HG03342 (cell line): ENCODE results near the gene ALPI.

ENCODE experiments used
- ATAC-seq: cut with Tn5 transposase; IDR thresholded peaks from one replicate; pipeline ENCODE4 v1.9.1; 2021; ENCODE audit warnings: mild to moderate bottlenecking, moderate library complexity; ENCODE audit not compliant: unreplicated experiment

Gene ALPI

DNA sequence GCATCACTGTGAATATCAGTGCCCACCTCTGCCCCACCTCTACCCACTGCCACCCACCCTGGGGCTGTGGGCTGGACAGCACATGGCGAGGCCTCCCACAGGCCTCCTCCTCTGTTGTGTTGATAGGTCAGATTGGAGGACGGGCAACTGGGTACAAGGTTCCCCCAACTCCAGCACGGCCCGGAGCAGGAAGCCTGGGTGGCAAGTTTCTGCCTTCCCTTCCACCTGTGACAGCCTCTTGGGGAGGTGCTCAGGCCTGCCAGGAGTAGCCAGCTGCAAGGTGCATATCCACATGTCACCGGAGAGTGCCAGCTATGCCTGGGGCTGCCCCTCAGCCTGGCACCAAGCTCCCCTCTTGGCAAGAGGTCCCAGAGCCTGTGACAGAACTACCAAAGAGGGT is 38.6 kb downstream of the ALPI start:
- ATAC-seq, result no peak

GRCh38 chr2:232495292-232495691 is 39.3 kb downstream of the ALPI start:
- ATAC-seq, result no peak

DNA sequence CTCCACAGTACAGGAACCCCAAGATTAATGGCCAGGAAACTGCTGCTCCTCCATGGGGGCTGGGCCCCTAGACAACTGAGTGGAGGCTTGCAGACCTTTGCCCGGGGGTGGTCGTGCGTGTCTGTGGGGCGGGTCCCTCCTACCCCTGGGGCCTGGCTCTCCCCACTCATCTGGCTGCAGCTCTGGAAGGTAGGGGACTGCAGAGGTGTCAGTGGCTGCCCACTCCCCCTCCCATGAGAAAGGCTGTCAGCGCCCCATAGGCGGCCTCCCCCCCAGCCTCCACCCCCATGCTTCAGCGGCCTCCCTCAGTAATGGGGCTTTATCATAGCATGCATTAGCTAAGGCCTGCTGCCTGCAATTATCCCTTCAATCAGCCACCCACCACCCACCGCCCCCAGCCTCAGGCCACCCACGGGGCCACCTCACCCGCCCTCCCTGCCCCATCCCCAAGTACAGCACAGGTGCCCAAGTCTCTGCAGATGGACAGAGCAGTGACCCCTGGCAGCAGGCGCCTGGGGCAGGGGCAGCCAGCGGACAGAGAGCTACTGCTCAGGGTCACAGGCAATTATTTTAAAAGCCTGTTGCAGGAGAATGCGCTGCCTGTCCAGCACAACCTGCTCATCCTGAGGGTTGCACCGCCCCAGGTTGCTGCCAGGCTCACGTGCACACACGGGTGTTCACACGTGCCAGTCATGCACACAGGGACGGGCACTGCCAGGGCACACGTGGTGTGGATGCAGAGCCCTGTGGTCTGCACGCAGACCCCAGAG is 40.7 kb downstream of the ALPI start:
- no peak for ATAC-seq

DNA sequence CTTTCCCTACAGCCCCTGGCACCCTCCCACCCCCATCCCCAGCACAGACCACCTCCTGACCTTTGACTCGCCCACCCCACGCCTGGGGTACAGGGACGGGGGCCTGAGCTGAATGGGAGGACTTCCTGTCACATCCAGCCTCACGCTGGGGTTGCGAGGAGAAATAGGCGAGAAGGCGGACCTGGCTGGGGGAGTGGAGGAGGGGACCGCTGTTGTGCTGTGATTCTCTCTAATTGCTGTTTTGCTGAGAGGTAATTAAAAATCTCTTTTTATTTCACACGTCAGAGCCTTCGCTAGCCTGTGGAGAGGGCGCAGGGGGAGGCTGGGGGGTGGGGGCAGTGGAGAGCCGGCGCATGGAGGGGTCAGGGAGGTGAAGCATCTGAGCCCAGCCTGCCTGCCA is 41.4 kb downstream of the ALPI start:
- ATAC-seq, result no peak

- no peak for ATAC-seq
Observed at GRCh38 chr2:232498452-232498851, 42.5 kb downstream of the ALPI start.

GRCh38 chr2:232501331-232501771 is 45.4 kb downstream of the ALPI start:
- no peak for ATAC-seq

DNA sequence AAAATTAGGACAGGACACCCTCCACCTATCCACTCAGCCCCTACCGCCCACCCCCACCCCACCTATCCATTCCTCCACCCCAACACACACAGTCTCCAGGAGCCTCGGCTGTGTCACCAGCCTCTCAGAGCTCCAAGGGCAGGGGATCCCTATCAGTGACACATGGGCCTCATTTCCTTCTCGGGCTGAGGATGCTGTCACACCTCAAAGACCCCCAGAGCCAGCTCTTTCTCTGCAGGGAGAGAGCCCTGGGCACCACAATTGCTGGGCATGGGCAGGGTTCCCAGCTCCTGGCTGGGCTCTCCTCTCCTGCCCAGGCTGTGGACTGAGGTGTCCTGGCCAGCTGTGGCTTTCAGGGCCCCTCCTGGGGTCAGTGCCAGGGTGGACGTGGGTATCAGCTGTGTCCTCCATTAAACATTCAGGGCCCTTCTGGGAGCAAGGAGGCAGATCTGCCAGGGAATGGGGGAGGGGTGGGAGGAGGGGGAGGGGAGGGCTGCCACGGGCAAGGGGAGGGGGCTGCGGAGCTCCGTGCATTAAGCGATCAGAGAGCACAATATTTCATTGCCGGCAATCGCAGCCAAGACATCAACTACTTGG is 45.9 kb downstream of the ALPI start:
- no peak for ATAC-seq

- no peak for ATAC-seq
Observed at GRCh38 chr2:232502511-232502910, 46.6 kb downstream of the ALPI start.

DNA sequence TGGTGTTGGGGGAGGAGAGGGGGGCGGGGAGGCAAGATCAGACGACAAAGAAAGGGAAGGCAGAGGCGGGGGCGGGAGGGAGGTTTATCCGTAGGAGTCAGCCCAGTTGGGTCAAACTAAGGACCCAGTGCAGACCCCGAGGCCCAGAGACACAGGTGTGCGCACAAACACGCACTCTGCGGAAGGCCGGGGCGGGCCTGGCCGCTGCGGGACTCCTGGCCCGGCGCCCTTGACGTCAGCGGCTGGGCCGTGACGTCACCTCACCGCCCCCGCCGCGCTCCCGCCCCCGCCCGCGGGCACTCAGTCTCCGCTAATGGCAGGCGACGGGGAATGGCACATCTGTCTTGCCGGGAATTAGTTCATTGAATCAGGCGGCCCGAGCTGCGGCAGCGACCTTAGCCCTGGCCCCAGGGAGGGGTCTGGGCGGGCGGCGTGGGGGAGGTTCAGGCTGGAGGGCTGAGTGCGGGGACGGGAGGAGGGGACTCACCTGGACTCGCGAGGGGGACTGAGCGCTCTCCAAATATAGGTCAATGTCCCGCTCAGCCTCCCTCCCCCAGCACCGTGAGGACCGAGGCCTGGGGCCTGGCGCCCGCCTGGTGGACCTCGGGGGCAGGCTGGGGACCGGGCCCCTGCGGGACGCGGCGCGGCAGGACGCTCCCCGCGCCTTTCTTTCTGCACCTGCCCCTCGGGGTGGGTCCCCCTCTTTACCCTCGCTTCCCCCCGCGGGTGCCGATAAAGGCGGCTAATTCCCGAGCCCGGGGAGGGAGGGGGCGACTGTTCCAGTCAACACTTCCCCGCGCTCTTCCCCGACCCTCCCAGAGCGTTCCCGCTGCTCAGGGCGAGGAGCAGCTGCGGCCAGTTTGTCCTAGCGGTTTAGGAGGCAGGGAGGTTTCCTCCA is 47.2 kb downstream of the ALPI start:
- no peak for ATAC-seq

GRCh38 chr2:232503809-232504323 is 47.9 kb downstream of the ALPI start:
- ATAC-seq, result no peak

DNA sequence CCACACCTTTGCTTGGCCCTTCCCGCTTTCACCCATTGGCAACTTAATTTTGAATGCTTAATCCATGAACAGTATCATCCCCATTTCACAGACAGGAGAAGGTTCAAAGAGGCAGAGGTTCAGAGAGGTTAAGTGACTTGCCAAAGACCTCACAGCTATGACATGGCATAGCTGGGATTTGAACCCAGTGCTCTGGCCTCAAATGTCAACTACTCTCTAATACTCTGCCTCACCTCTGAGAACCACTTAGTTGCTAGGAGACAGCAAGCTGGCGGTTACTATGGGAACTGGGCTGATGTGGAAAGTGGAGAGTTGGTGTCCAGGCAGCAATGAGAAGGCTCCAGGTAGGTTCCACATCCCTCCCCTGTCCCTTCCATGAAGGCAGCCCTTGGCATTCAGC is 48.5 kb downstream of the ALPI start:
- ATAC-seq, result no peak

DNA sequence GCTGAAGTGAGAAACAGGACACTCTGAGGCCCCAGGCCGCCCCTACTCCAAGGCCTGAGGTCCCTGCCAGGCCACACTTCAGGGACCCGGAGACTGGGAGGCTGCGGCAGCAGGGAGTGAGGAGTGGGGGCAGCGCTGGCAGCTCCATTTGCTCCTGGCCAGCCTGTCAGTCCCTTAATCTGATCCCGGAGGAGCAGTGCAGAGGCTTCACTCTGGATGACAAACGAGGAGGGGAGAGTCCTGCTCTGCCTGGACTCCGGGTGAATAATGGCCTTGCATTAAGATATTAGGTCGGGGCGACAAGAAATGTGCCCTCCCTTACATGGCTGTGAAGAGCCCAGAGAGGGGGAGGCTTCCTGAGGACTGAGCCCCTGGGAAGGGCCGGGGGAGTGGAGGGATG is 49.9 kb downstream of the ALPI start:
- ATAC-seq, result no peak

DNA sequence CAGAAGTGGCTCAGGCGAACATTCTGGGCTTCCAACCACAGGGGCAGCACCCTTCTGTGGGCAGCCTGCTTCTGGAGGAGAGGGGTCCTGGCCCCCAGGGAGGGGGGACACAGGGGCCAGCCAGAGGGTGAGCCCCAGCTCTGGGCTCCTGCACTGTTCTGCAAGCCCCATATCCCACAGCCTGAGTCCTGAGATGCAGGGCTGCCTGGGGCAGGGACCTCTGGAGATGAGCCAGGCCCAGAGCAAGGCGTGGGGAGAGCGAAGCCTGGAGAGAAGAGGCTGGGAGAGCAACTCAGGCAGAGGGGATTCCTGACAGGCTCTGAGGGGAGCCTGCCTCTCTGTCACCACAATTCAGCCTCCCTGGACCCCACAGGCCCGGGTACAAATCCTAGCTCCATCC is 50.8 kb downstream of the ALPI start:
- no peak for ATAC-seq

GRCh38 chr2:232508251-232508650 is 52.3 kb downstream of the ALPI start:
- no peak for ATAC-seq
